NCI-H2227 (cell line): Measurements from ENCODE around the gene TRIO.
"Not testable (repeated sequence)": the region's sequence is repeated elsewhere in the genome, so short reads cannot be mapped to it uniquely, and the experiment has no call there.

Source experiments
- DNase-seq: peaks from one replicate; lab custom pipeline; 2025; ENCODE audit not compliant: unreplicated experiment; lab: John Stamatoyannopoulos, UW

The TRIO gene

GRCh38 chr5:14142827-14143545 lies at the start of gene TRIO:
TRIO (plus strand) TSS chr5:14143342; CDS start chr5:14143726, 384 bp downstream.
- DNase-seq = peak; percentile 94

GRCh38 chr5:14097380-14097779 lies 45.8 kb upstream of the TRIO start:
- not testable (repeated sequence) for DNase-seq

- no peak for DNase-seq
Observed at GRCh38 chr5:14097998-14098471, 45.1 kb upstream of the TRIO start.

- no peak for DNase-seq
Observed at GRCh38 chr5:14100281-14100680, 42.9 kb upstream of the TRIO start.

- DNase-seq = no peak
Observed at GRCh38 chr5:14101922-14102321, 41.2 kb upstream of the TRIO start.

- DNase-seq = no peak
Observed at GRCh38 chr5:14102666-14103065, 40.5 kb upstream of the TRIO start.

GRCh38 chr5:14105718-14106410 lies 37.3 kb upstream of the TRIO start:
- DNase-seq = no peak

- DNase-seq = no peak
Observed at GRCh38 chr5:14107536-14107935, 35.6 kb upstream of the TRIO start.

GRCh38 chr5:14108170-14108996 lies 34.8 kb upstream of the TRIO start:
- DNase-seq = no peak

- no peak for DNase-seq
Observed at GRCh38 chr5:14109041-14109747, 33.9 kb upstream of the TRIO start.

- DNase-seq = no peak
Observed at GRCh38 chr5:14109771-14110170, 33.4 kb upstream of the TRIO start.

GRCh38 chr5:14110196-14110595 lies 32.9 kb upstream of the TRIO start:
- DNase-seq = no peak

- DNase-seq = no peak
Observed at GRCh38 chr5:14110680-14111079, 32.5 kb upstream of the TRIO start.

- DNase-seq = no peak
Observed at GRCh38 chr5:14112998-14113652, 30.0 kb upstream of the TRIO start.

GRCh38 chr5:14114615-14115251 lies 28.4 kb upstream of the TRIO start:
- DNase-seq = no peak

- DNase-seq = no peak
Observed at GRCh38 chr5:14115323-14115895, 27.7 kb upstream of the TRIO start.

GRCh38 chr5:14118551-14119320 lies 24.4 kb upstream of the TRIO start:
- no peak for DNase-seq

- DNase-seq = no peak
Observed at GRCh38 chr5:14120176-14120575, 23.0 kb upstream of the TRIO start.

GRCh38 chr5:14121552-14121951 lies 21.6 kb upstream of the TRIO start:
- DNase-seq = no peak
